Stimulated activated CD4-positive, alpha-beta T cell treated with anti-CD3 and anti-CD28 coated beads, TNF-alpha, amount 100 ng/mL, for 24 hours (primary cell): Measurements from ENCODE around the gene LY6G5C.

Experiments
- DNase-seq, 3 experiments: peaks; one replicate each; pipeline ENCODE4 v3.0.0-alpha.2; 2020; ENCODE audit warnings: low read depth in 3 of 3

LY6G5C gene, protein sequence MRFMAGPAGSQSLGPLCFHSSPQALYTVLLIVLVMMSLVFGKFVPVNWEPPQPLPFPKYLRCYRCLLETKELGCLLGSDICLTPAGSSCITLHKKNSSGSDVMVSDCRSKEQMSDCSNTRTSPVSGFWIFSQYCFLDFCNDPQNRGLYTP

GRCh38 chr6:31680226-31681134 is at the start of gene LY6G5C:
Gene LY6G5C (minus strand): TSS chr6:31681067. CDS start chr6:31680373, 694 bp downstream.
- peak in 2 of 3 experiments; percentile 30 to 57 for DNase-seq

DNA sequence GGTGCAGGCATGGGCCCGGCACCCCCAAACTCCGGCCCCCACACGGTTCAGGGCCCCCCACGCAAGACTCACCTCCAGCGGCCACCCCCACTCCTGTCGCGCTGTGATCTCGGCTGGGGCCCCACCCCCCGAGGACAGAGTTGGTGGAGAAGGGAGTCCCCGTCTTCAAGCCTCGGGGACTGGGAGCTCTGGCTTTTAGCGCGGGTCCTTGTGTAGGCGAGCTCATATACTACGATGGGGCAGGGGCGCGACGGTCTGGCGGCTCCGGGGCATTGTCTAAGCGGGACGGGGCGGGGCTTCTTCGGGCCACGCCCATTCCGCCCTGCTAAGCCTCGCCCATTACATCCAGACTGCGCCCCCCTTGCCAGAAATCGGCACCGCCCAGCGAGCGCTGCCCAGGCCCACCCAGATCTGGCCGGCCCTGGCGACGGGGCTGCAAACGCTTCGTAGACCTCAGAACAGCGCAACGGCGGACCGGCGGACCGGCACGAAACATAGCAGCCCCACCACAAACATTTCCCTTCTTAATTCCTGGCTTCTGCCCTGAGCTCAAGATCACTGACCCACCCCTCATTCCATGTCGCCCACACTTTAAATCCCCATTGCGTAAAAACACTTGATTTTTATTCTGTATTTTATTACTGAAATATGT is 49.2 kb upstream of the LY6G5C start:
- DNase-seq: peak in 1 of 3 experiments; percentile 63

- peak in 2 of 3 experiments; percentile 51 to 78 for DNase-seq
Observed at GRCh38 chr6:31729515-31729978, 48.7 kb upstream of the LY6G5C start.

DNA sequence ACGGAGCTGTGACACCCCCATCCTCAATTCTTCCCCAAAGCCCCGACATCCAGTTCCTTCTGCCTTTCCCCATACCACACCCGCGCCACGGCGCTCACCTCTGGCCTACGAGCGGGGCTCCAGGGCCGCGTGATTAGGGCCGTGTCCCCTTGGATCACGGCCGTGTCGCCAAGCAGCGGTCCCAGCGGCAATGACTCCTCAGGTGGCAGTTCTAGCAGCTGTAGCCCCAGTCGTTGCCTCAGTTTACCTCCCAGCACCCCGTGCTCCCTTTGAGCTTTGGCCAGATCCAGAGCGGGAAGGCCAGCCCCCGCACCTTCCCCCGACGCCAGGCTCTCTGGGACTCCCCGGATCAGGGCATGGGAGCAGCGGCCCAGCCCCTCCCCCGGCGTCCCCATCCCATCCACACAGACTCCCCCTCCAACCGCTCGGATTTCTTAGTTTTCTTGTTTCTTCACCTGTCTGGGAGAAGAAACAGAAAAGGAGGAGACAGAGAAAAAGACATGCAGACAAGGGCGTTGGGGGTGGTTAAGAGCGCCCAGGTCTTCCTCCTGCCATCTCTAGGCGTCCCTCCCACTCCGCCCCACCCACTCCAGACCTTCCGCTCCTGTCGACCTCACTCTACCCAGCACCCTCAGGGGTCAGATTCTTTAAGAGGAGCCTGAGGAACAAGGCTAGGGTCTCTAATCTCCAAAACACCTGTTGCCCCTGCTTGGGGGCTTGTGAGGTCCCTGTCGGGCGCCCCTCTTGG is 48.1 kb upstream of the LY6G5C start, which contains the start of gene DDAH2:
Gene DDAH2, minus strand, starts transcription at position 533 of the 748 bp plus-strand sequence. Its CDS starts 138 bp downstream, at position 395.
- DNase-seq: no peak

GRCh38 chr6:31727717-31728671 is 47.1 kb upstream of the LY6G5C start:
- no peak for DNase-seq

DNA sequence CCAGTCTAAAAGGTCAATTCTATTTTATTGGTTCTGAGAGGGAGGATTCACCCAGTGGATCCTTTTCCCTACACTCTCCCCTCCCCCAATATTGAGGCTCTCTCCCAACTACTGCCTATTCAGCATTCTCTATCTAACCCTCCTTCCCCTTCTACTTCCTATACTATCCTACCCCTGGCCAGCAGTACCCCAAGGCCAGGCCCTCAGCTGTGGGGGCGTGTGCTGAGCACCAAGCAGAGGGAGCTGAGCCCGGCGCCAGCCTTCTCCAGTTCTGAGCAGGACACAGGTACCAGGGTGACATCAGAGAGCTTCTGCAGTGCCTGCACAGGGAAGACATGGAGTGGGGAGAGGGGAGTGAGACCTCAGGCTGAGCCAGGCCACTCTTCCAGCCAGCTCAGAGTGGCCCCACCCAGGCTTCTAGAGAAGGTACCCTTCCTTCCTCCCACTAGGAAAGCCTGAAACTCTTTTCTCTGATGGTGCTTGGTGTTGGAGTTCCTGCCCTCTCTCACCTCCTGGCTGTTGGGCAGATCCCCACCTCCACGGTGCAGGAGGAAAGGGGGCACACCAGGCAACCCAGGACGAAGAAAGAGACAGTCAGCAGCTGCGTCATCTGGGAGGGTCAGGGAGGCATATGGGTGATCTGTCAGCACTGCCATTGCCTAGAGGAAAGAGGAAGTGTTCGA is 46.3 kb upstream of the LY6G5C start:
- DNase-seq: no peak

- no peak for DNase-seq
Observed at GRCh38 chr6:31725502-31726350, 44.9 kb upstream of the LY6G5C start.

DNA sequence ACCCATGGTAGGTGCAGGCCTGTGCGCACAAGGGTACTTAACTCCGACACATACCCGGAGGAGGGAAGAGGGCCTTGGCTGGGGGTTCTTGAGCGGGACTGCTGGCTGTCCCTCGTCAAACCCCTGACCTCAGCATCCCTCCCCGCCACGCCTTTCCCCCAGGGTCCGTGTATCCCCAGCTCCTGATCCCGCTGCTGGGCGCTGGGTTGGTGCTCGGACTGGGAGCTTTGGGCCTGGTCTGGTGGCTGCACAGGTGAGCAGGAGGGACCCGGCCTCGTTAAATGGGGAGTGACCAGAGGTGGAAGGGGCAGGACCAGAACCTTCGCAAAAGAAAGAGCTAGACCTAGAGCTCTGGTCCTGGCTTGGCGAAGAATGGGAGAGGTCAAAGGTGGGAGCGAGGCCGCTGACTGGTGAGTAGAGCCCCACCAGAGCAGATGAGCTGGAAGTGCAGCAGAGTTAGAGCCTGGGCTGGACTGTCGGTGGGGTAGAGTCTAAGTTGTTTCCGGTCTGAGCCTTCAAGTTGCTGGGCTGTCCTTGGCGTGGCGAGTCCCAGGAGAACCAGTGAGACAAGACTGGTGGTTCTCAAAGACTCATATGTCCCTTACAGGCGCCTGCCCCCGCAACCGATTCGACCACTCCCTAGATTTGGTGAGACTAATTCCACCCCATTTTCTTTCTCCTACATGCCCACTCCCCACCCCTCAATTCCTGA is 43.3 kb upstream of the LY6G5C start:
- no peak for DNase-seq

GRCh38 chr6:31723245-31723979 is 42.5 kb upstream of the LY6G5C start, which contains the start of gene MPIG6B:
Gene MPIG6B (plus strand): TSS chr6:31723373. CDS start chr6:31723384, 11 bp downstream.
- DNase-seq: no peak

DNA sequence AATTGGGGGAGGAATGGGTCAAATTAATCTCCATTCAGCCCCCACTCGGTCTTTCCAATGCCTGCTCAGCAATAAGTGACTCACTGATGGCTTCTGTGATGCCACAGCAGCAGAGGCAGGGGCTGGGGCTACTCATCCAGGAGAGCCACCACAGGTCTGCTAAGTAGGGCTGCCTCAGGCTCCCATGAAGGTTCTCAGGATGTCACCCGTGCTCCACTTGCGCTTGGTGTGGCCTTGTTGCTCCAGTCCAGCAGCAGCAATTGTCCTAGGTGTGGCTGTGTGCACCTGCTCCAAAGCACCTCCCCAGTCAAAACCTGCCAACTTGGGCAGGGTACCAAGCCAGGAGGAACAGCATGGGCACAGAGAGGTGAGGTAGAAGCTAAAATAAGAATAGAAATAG is 41.3 kb upstream of the LY6G5C start:
- no peak for DNase-seq

GRCh38 chr6:31721351-31722020 is 40.6 kb upstream of the LY6G5C start, which contains the start of gene LY6G6C:
Gene LY6G6C (minus strand): TSS chr6:31721746. CDS start chr6:31721679, 67 bp downstream.
- DNase-seq: no peak

GRCh38 chr6:31720196-31720770 is 39.4 kb upstream of the LY6G5C start:
- DNase-seq: no peak

DNA sequence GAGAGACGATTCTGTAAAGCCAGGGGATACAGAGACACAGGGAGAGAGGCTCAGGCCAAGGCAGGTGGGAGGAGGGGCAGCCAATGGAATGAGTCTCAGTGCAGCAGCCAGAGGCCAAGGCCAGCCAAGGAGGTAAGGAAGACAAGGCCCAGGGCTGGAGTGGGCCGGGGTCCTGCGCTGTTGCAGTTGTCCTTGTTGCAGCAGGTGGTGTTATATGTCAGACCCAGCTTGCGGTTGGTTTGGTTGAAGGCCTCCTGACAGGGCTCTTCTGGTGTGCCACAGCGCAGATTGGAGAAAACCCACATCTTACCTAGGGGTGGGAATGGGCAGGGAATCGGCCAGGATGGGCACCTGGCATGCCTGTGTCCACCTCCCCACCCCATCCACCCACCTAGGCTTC is 38.1 kb upstream of the LY6G5C start:
- DNase-seq: no peak

DNA sequence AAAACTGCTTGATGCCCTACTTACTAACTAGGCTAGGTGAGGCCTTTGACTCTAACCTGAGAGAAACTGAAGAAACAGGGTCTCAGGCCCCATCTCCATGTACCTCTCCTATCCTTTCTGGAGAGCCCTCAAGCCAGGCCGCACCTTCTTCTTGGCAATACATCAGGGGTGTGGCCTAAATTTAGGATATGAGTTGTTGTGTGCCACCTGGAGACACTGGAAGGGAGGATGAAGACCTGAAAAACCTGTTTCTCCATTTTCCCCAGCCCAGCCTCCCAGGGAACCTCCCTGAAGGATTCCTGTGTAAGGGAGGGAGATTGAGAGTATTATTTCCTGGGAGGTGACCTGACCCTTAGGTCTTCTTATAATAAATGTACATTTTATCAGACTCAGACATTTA is 37.4 kb upstream of the LY6G5C start:
- DNase-seq: no peak

GRCh38 chr6:31717499-31718222 is 36.8 kb upstream of the LY6G5C start:
- DNase-seq: no peak
